NCI-H526 (cell line): ENCODE measurements around the gene PRKAG1.
A peak's percentile ranks its signal among the peaks of the same experiment; 100 is the strongest.
"Not testable (repeated sequence)": the region's sequence is repeated elsewhere in the genome, so short reads cannot be mapped to it uniquely, and the experiment has no call there.

Experiments
- DNase-seq, 2 experiments: peaks; one replicate each; lab custom pipeline; 2025; lab: John Stamatoyannopoulos, UW

Gene PRKAG1

DNA sequence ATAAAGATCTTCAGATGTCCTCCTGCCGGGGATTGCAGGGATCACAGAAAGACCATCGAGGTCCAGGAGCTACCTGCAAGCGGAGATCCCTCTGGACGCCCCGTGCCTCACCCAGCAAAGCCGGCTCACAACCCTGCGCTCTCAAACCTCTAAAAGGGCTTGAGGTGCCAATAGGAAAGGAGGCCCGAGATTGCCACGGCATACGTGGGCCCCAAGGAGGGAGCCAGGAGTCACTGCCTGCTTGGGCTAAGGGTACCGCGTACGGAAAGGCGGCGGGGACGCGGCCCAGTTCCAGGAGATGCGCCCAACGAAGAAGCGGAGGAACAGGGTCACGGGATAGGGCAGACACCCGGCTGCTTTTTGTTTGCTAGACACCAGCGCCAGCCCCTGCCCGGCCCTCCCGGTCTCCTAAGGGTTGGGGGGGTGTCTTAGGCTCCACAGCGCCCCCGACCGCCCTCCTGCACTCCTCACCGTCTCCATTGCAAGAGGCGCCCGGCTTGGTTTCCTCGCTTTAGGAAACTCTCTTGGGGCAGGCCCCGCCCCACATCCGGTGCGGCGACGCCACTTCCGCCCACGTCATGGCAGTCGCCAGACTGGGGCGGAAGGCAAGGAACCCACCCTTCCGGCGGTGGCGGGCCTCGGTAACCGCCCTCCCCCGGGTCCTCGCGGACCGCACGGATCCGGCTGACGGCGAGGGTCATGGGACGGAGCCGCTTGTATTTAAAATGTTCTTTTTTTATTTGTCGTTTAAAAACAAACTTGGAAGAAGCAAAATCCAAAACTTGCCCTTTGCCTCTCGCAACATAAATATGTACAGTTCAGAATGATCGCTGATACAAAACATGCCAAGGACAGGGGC is at the start of gene PRKAG1:
Gene PRKAG1, minus strand, starts transcription at position 516 of the 859 bp plus-strand sequence. Its CDS starts 36 bp downstream, at position 480.
- peak; percentile 86 to 97 for DNase-seq

DNA sequence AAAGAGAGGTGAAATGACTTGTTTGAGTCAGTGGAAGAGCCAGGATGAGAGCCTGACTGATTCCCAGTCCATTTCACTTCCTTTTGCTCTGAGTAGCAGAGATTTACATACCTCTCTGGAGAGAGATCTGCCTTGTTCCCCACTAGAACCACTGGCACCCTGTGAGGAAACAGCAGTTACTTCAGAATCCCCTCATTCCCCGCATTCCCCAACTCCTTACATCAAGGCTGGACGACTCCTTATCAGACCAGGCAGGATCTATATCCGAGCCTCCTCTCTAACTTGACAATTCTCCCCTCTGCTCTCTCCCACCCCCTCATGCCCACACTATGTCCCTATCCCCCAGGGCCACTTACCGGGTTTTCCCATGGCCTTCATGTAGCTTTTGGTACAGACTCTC is 47.5 kb upstream of the PRKAG1 start:
- DNase-seq, result no peak

DNA sequence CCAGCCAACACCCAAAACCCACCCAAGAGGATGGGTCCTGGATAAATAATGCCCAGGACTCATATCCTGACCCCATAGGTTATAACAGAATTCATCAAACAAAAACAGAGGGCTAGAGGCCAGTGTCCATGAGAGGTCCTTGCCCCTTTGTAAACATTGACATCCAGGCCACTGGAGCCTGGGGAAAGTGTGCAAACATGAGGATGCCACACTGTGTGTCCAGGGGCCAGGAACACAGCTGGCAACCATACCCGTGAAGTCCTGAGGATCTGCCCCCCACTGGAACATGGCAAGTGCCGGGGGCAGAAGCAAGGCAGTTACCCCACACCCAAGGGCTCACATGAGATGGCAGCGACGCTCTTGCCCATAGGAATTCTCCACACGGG is 46.2 kb upstream of the PRKAG1 start:
- DNase-seq, result no peak

DNA sequence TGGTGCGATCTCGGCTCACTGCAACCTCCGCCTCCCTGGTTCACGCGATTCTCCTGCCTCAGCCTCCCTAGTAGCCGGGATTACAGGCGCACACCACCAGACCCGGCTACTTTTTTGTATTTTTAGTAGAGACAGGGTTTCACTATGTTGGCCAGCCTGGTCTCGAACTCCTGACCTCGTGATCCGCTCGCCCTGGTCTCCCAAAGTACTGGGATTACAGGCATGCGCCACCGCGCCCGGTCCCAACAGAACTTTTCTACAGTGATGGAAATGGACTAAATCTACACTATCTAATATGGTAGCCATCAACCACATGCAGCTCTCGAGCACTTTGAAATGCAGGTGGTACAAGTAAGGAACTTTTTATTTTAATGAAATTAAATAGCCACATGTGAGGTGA is 43.3 kb upstream of the PRKAG1 start:
- not testable (repeated sequence) for DNase-seq

DNA sequence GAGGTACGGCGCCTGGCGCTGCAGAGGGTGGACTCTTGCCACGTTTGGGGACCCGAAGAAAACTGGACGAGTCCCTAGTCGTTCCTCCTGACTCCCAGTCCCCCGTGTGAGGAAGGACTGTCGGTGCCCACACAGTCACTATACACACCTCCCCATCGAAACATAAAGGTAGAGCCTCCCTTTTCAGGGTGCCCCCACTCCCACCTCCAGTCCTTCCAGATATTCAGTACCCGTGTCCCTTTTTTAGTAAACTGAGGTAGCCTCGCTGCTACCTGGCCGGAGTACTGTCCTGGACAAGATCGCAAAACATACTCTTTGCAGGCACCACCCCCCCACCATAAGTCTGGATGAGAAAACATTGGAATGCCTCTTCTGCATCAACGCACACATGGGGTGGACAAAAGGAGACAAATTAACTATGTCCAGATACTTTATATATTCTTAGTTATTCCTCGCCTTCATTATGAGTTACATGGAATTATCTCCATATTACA is 42.6 kb upstream of the PRKAG1 start:
- no peak for DNase-seq

DNA sequence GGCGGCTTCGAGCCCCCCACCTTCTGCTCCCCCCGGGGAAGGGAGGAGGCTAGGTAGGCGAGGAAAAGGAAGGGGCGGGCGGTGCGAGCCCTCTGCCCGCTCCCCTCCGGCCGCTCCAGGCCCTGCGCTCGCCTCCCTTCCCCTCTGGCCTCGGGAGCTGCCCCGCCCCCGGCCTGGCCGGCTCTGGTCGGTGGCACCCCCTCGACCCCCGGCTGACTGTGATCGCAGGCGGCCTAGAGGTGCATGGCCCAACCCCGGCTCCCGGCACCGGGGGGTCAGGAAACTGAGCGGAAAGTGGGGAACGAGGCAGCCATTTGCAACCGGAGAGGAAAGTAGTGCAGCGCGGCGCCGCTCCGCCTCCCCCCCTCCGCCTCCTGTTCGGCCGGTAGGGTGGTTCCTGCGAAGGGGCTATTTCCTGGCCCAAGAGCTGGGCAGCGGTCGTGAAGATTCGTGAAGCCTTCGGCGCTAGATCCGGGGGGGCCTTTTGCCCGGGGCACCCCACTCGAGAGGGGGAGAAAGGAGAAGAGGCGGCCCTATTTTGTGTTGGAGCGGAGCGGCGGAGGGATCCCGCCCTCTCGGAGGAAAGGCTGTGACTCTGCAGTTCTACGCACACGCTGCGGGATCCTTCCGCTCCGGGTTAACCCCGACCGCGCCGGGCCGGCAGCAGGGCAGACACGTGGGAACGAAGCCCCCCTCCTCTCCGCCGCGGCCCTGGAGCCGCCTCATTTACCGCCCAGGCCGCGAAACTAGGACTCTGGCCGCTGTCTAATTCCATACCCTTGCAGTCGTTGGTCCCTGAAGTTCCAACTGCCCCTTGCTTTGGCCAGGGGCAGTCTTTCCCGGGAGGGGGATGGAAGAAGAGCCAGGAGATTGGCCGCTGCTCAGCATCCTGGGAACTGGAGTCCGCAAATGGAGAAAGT is 41.9 kb upstream of the PRKAG1 start, which contains the start of gene KMT2D:
Gene KMT2D, minus strand, starts transcription at position 558 of the 920 bp plus-strand sequence. CDS start 5,470 bp downstream, outside the sequence.
- DNase-seq, result peak; percentile 73 to 96

DNA sequence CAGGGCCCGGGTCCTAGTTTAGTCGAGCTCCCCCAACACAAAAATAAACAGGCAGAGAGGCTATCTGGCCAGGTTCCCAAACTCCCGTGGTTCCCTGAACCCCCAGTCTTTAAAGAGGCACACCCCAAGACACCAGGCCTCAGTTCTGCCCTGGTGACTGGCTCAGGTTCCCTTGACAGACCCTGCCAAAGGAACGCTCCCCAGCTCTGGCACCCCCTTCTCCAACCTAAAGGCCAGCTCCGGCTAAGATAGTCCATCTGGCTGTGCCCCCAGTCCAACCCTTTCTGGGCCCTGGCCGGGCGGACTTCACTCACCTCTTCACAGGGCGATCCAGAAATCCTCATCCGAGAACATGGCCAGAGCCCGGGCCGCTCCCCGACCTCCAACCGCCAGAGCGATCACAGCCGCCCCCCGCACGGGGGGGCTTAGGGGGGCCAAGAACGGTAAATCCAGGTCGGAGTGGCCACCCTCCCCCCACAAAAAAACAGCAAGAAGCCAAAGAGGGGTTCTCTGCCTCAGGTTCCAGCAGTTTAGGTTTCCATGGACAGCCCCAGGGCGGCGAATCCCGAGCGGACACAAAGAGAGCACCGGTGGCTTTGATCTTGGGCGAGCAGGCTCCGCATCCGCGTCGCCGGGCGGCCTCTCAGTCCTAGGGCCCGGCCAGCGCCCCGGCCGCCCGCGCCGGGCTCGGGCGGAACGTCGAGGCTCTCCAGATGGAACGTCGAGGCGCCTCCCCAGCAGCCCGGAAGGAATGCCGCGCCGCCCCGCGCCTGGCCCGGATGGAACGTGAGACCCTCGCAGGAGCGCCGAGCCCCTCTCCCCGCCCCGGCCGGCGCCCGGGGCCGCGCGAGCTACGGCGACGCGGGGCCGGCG is 41.0 kb upstream of the PRKAG1 start:
- peak in 1 of 2 experiments; percentile 57 for DNase-seq

DNA sequence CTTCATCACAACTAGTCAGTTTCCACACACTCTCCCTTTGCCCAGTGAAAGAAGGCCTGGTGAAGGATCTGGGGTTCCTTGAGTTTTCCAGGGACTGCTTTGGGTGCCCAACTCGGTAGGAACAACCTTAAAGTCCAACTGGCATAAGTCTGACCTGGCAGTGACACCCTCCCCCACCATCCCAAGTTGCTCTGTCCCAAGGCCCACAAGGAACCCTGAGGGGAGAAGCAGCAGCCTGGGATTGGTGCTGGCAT is 40.4 kb upstream of the PRKAG1 start:
- DNase-seq, result no peak

DNA sequence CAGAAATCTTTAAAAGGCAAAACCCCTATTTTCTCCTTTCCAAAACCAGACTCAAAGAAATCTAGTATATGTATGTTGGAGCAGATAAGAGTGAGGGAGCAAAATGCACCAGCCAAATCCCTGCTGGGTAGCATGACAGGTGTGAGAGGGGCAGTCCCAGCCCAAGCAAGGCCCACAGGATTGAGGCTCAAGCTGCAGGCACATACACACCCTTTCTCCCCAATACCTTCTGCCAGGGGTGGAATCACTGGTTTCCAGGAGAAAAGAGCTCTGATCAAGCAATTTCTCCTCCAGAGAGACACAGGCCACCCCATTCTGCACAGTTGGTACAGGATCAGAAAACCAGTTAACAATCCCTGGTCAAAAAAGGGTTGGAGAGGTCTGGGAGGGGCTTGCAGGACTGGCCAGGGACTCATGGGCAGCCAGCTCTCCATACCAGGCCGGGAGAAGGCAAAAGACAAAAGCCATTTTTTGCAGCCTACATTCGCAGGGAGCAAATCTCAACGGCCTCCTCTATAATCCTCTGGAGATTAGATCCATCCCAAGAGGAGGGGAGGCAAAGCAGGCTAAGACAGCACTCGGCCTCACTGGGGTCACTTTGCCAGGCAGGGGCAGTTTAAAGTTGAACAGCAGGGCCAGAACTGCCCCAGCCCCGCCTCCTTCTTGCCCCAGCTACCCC is 39.9 kb upstream of the PRKAG1 start:
- DNase-seq, result no peak

DNA sequence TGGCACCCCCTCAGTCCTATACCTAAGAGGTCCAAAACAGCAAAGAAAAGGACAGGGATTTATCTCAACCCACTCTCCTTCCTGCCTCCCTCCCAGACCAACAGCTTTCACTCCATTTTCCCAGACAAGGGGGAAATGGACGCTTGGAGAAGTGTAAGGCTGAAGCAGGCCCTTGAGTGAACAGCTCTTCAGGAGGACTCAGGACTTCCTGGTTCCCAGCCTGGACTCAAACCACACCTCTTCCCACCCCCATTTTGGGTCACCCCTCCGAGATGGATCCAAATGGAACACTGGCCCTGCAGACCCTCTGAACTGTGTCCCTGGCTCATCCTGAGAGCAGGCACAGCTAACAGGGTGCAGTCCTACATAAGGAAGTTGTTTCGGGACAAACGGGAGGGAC is 39.3 kb upstream of the PRKAG1 start:
- DNase-seq, result no peak

DNA sequence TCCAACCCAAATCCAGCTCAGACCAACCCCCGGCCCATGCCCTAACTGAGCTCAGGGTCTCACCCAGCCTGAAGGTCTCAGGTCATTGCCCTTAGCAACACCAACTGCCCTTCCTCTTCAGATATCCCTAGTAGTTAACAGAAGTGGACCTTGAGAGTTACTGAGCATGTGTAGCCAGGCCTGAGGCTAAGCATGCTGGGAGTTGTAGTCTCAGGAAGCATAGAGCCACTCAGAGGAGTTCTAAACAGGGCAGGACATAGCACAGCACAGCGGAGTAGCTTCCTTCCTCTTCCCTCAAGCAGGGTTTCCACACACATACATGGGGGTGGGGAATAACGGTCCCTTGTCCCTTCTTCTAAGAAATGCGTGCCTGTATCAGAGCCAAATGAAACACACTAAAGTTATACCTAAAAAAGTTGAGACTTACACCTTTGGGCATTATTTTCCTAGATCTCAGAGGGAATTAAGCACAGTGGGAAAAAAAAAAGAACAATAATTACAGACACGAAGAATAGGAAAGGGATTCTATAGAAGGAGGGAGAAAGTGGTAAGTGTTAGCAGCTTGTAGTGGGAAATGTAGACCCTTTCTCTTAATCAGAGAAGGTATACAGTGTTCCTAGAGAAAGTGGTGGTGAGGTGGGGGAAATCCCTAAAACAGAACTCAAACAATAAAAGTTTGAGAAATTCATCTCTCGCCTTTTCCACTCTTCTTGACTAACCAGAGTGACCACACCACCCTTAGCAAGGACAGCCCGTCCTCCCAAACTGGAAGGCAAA is 37.6 kb upstream of the PRKAG1 start:
- DNase-seq, result peak; percentile 25 to 44

DNA sequence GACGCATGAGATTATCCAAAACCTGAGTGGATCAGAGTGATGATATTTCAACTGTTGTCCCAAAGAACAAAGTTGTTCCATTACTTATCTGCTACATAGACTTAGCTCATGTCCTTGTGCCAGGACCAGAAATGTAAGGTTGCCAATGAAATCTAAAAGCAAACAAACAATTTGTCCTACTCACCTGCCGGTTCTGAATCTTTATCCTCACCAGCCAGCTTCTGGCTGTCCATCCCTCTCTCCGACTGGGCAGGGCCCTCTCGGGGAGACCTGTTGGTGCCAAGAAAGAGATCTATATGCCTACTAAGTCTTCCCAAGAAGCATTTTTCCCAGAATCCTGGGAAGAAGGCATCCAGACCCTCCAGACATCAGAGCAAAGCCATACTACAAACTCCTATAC is 36.5 kb upstream of the PRKAG1 start:
- no peak for DNase-seq

DNA sequence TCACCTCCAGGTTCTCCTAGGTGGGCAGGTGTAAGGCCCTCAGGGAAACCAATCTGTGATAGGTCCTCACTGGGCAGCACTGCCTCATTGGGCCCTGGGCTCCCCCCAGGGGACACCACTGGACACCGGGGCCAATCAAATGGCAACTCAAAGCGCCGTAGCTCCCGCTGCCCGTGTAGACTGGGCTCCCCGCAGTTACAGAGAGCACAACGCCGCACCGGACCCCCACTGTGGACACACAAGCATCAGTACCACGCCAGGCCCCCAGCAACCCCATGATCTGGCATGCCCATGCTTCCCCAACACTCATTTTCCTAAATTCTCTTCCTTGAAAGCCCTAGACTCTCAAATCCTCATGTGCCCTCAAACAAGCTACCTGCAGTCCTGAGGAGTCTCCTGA is 35.9 kb upstream of the PRKAG1 start:
- no peak for DNase-seq

DNA sequence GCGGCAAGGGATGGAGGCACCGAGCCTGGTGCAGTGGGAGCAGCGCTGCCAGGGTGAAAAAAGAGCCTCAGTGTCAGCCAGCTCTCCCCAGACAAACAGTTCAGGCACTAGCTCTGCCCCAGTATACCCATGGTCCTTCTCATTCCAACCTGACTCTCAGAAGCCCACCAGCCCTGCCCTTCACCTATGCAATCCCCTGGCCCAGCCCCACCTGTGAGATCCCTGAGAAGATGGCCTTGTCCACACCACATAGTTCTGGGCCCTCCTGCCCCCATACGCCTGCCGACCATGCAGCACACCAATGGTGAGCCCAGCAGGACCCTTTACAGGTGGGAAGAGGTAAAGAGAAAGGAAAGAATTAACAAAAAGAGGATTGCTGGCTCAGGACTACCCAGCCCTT is 35.5 kb upstream of the PRKAG1 start:
- DNase-seq, result no peak

DNA sequence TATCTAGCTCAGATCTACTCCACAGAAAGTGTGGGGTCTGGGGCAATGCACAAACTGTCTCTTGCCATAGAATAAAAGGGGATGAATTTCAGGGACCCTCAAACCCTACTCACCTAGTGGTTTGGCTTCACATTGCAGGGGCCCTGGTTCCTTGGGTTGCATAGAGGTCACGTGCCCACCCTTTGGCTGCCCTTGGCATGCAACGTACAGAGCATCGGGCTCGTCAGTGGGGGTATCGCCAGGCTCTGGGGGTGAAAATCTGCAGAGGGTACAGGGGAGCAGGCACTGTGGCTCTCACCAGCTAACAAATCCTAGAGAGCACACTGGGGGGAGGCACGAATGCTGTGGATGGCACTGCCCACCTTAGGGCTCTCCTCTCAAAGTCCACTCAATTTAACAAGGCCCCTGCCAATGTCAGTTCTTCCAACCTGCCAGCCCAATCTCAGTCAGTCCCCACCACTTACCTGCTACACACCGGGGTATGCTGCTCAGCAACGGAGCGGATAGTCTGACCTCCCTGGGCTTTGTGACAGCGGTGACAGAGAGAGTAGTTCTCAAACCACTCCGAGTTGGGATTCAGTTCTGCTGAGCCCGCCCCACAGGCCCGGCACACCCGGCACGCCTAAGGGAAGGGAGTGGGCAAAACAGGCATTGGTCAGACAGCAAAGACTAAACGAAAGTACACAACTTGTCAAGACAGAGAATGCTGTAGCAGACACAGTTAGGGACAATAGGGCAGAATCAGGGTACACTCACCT is 34.1 kb upstream of the PRKAG1 start:
- no peak for DNase-seq

DNA sequence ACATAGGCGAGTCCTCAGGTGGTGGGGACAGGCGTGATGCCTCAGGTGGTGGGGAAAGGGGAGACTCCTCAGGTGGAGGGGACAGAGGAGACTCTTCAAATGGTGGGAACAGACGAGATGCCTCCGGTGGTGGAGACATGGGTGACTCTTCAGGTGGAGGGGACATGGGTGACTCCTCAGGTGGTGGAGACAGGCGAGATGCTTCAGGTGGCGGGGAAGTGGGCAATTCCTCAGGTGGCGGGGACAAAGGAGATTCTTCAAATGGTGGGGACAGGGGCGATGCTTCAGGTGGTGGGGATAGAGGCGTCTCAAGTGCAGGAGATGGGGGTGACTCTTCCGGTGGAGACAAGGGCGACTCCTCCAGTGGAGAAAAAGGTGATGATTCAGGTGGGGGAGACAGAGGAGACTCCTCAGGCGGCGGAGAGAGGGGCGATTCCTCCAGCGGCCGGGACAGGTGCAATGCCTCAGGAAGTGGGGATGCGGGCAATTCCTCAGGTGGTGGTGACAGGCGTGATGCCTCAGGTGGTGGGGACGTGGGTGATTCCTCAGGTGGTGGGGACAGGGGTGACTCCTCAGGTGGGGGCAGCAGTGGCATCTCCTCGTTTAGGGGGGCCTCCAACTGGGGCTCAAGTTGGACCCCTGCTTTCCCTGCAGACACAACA is 33.3 kb upstream of the PRKAG1 start:
- DNase-seq, result no peak

DNA sequence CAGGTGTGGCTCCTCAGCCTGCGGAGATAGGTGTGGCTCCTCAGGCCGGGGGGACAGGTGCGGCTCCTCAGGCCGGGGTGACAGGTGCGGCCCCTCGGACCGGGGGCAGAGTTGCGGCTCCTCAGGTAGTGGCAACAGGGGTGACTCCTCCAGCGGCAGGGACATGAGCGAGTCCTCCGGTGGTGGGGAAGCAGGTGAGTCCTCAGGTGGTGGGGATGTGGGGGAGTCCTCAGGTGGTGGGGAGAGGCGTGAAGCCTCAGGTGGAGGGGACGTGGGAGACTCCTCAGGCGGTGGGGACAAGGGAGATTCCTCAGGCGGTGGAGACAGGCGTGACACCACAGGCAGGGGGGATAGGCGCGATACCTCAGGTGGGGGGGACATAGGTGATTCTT is 32.8 kb upstream of the PRKAG1 start:
- no peak for DNase-seq

DNA sequence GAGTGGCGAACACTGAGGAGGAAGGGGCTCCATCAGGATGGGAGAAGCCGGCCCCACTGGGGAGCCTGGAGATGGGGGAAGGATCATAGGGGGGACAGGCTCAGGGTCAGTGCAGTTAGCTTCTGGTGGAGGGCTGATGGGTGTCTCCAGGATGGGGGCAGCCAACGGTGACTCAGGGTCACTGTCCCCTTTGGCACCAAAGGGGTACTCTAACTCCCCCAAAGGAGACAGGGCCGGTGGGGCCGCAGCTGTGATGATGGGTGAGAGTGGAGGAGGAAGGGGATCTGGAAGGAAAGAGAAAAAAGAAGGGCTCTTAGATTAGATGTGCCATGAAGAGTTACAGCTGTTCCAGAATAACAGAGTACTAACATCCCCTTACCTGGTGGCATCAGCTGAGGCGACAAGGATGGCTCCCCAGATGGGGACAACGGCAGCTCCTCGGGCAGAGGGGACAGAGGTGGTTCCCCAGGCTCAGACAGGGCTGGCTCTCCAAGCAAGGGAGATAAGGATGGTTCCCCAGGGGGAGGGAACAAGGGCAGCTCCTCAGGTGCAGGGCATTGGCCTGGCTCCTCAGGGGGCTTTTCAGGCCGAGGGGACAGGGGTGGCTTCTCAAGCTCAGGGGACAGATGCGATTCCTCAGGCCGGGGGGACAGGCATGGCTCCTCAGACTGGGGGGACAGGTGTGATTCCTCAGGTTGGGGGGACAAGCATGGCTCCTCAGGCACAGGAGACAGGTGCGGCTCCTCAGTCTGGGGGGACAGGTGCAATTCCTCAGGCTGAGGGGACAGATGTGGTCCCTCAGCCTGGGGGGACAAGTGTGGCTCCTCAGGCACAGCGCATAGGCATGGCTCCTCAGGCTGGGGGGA is 32.2 kb upstream of the PRKAG1 start:
- no peak for DNase-seq
